A673 (cell line): ENCODE measurements around the gene NBEA. TPM values are rescaled to one million over a fixed set of nuclear protein-coding genes. Genes with fewer than 3 reads are reported as not detected.

Experiments used
- BruUV-seq: library from RNA; stranded (reverse); fragments of 400-500 nt; replicated peaks from 2 replicates; lab custom pipeline; 2021; lab: Mats Ljungman, UMichigan
- CTCF ChIA-PET: fragments of 300-600 bp; sonication (Branson Sonifier 250); formaldehyde crosslinking; loops from one replicate; lab custom pipeline; 2022; ENCODE audit warnings: antibody characterized with exemption; lab: Charles Lee
- POLR2A ChIA-PET: fragments of 300-600 bp; sonication (Branson Sonifier 250); formaldehyde crosslinking; loops from one replicate; lab custom pipeline; 2022; ENCODE audit warnings: antibody characterized with exemption; ENCODE audit not compliant: low non-redundant PET; lab: Charles Lee
- DNase-seq: peaks from one replicate; pipeline ENCODE4 v3.0.0-alpha.2; 2015; ENCODE audit warnings: low spot score
- H3K27ac ChIP-seq: fragments of 200-600 bp; sonication (generic); 2 replicates; pipeline ENCODE4 v1.5.1; 2016; ENCODE audit warnings: mixed run types, low read depth, mild to moderate bottlenecking, mixed read lengths, antibody characterized with exemption, low read length; ENCODE audit not compliant: poor library complexity, severe bottlenecking
- H3K27me3 ChIP-seq: fragments of 200-600 bp; sonication (generic); replicated peaks from 2 replicates; pipeline ENCODE4 v1.6.1; 2017; ENCODE audit warnings: mixed run types, low read depth, mild to moderate bottlenecking, mixed read lengths, antibody characterized with exemption, low read length; ENCODE audit not compliant: insufficient read depth, poor library complexity
- H3K36me3 ChIP-seq: fragments of 200-600 bp; sonication (generic); 2 replicates; pipeline ENCODE4 v1.6.1; 2016; ENCODE audit warnings: mixed run types, mild to moderate bottlenecking, mixed read lengths, antibody characterized with exemption, low read length; ENCODE audit not compliant: insufficient read depth, poor library complexity, severe bottlenecking
- H3K4me1 ChIP-seq: fragments of 200-600 bp; sonication (generic); 2 replicates; pipeline ENCODE4 v1.6.1; 2017; ENCODE audit warnings: mixed run types, mild to moderate bottlenecking, mixed read lengths, antibody characterized with exemption, low read length; ENCODE audit not compliant: insufficient read depth, poor library complexity, severe bottlenecking
- H3K4me3 ChIP-seq: fragments of 200-600 bp; sonication (generic); 2 replicates; pipeline ENCODE4 v1.5.1; 2016; ENCODE audit warnings: low read depth, mixed run types, mild to moderate bottlenecking, mixed read lengths, low read length; ENCODE audit not compliant: poor library complexity, severe bottlenecking
- H3K9me3 ChIP-seq: fragments of 200-600 bp; sonication (generic); 2 replicates; pipeline ENCODE4 v1.6.1; 2016; ENCODE audit warnings: mixed run types, low read depth, mild to moderate bottlenecking, mixed read lengths, antibody characterized with exemption, low read length; ENCODE audit not compliant: poor library complexity, severe bottlenecking
- EZH2 ChIP-seq: fragments of 200-600 bp; sonication (generic); IDR thresholded peaks from 2 replicates; pipeline ENCODE4 v1.6.1; 2017; ENCODE audit warnings: borderline replicate concordance, low read depth, mild to moderate bottlenecking, mixed read lengths, antibody characterized with exemption, low read length; ENCODE audit not compliant: poor library complexity, severe bottlenecking
- intact Hi-C: fragments of 100-400 bp; cut with micrococcal nuclease; formaldehyde crosslinking; loops from one replicate; pipeline ENCODE4 v1.10.0; 2022; ENCODE audit not compliant: unreplicated experiment
- total RNA-seq: library from RNA; stranded (reverse); gene quantifications from 2 replicates; pipeline ENCODE4 v1.2.3, GENCODE V29; 2021
- TF ChIP-seq, protein P1 (sequence below): fragments of 300-800, 200-600 bp; sonication (generic); conservative IDR thresholded peaks from 2 replicates; pipeline ENCODE4 v1.5.1; 2017; ENCODE audit warnings: low read depth, mild to moderate bottlenecking, antibody characterized with exemption, low read length, moderate library complexity, mixed read lengths

Gene NBEA
- total RNA-seq, 1 experiment from 2014 or later: 4.2 TPM

DNA sequence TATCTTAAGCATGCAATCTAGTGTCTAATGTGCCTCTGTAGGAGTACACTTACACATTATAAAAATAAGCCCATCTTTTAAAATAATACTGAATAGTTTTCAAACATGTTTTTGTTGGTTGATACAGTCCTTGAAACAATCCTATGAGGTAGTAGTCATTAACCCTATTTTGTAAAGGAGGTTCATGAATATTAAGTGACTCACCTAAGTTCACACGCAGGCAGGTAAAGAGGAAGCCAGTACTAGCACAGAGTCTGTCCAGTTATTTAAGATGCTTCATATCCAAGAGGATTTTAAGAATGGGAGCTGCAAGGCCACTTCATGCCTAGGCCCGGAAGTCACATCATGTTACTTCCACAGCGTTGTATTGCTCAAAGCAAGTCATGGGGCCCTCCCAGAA lies 655.4 kb downstream of the NBEA start:
- CTCF ChIA-PET: no interaction called here
- no peak for DNase-seq
- Histone ChIP-seq H3K9me3 (no peaks in the 10 kb centered on the region), H3K4me1 (no peaks in the 10 kb centered on the region), H3K4me3 (no peak overlapping the region), H3K36me3 (no peaks in the 10 kb centered on the region), H3K27ac (no peak overlapping the region), H3K27me3 (no peaks in the 10 kb centered on the region)
- no TSS peak for BruUV-seq
- intact Hi-C loops: no loop called here
- TF ChIP-seq, protein P1, sequence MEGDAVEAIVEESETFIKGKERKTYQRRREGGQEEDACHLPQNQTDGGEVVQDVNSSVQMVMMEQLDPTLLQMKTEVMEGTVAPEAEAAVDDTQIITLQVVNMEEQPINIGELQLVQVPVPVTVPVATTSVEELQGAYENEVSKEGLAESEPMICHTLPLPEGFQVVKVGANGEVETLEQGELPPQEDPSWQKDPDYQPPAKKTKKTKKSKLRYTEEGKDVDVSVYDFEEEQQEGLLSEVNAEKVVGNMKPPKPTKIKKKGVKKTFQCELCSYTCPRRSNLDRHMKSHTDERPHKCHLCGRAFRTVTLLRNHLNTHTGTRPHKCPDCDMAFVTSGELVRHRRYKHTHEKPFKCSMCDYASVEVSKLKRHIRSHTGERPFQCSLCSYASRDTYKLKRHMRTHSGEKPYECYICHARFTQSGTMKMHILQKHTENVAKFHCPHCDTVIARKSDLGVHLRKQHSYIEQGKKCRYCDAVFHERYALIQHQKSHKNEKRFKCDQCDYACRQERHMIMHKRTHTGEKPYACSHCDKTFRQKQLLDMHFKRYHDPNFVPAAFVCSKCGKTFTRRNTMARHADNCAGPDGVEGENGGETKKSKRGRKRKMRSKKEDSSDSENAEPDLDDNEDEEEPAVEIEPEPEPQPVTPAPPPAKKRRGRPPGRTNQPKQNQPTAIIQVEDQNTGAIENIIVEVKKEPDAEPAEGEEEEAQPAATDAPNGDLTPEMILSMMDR: no peak
- TF ChIP-seq EZH2: no peak
- POLR2A ChIA-PET: no interaction called here

DNA sequence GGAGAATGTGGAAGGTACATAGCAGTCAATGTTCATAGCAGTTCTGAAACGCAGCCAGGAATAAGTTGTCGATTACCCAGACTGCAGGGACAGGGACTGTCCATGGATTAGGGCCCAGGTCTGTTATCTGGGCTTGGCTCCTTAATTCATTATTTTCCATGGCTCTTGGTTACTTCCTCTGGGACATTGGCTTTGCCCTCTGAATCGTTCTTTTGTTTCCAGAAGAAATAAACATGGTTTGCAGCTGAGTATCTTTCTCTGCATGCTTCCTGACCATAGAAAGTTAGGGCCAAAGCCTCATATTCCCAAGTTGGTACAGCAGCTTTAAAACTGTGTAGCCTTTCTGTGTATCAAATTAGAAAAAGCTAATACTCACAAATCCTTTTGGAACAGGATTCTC lies 656.2 kb downstream of the NBEA start:
- CTCF ChIA-PET: no interaction called here
- no peak for DNase-seq
- Histone ChIP-seq H3K27me3 (no peaks in the 10 kb centered on the region), H3K4me1 (no peaks in the 10 kb centered on the region), H3K36me3 (no peaks in the 10 kb centered on the region), H3K4me3 (no peak overlapping the region), H3K27ac (no peak overlapping the region), H3K9me3 (no peaks in the 10 kb centered on the region)
- no TSS peak for BruUV-seq
- TF ChIP-seq, protein P1: no peak
- no peak for TF ChIP-seq EZH2
- POLR2A ChIA-PET: no interaction called here
- intact Hi-C loops: no loop called here

GRCh38 chr13:35598790-35599369 lies 656.8 kb downstream of the NBEA start:
- Histone ChIP-seq H3K27ac (no peak overlapping the region), H3K36me3 (no peaks in the 10 kb centered on the region), H3K9me3 (no peaks in the 10 kb centered on the region), H3K4me1 (no peaks in the 10 kb centered on the region), H3K27me3 (no peaks in the 10 kb centered on the region), H3K4me3 (no peak overlapping the region)
- intact Hi-C loops: no loop called here
- BruUV-seq: no TSS peak
- ChIA-PET CTCF (no interaction called here), POLR2A (no interaction called here)
- TF ChIP-seq, protein P1: no peak
- no peak for TF ChIP-seq EZH2
- DNase-seq: no peak
